ENCODE data around the gene THRSP. TPM values are rescaled to one million over a fixed set of nuclear protein-coding genes. Genes with fewer than 3 reads are reported as not detected.

Gene THRSP
- total RNA-seq, 4 donors from 2014 or later: 24.8 to 228 (median 81.8) TPM

GRCh38 chr11:78072455-78072854 lies 8.8 kb downstream of the THRSP start:
- TF ChIP-seq CTCF (IDR thresholded peaks at IDR 0.05; ENCODE audit: low read depth): no peak

DNA sequence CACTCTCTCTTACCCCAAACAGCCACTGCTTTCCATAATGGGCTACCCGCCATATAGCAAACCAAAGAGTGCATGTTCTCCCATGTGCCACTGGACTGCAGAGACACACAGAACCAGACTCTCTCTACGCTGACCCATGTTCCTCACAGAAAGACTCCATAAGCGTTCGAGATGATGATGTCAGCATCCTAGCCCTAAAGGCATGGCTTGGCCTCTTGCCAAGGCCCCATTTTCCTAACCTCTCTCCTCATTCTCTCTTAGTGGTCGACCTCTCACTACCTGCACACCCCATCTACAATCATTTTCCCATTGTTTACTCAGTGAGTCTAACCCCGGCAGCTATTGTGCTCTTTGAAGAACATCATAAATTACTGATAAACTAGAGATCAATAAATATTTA lies 11.1 kb downstream of the THRSP start:
- no peak for TF ChIP-seq CTCF (IDR thresholded peaks at IDR 0.05; ENCODE audit: low read depth)

DNA sequence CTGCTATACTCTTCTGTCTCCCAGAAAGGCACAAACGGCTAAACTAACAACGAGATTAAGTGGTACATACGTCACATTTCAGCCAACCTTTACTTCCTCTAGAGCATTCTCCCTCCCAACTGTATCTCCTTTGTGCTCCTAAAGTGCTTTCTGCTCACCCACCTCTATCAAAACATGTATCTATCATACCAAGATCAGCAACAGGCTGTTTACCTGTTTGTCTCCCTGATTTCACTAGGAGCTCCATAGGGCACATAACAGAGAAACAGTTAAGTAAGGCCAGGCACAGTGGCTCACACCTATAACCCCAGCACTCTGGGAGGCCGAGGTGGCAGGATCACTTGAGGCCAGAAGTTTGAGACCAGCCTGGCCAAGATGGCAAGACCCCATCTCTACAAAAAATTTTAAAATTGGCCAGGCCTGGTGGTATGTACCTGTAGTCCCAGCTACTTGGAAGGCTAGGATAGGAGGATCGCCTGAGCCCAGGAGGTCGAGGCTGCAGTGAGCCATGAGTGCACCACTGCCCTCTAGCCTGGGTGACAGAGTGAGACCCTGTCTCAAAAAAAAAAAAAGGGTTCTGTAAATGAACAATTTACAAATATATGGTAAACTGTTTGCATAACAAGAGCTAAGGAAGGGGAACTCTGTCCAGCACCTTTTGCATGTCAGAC lies 13.2 kb downstream of the THRSP start:
- TF ChIP-seq CTCF (IDR thresholded peaks at IDR 0.05; ENCODE audit: low read depth): no peak

GRCh38 chr11:78078218-78079167 lies 14.8 kb downstream of the THRSP start:
- TF ChIP-seq CTCF (IDR thresholded peaks at IDR 0.05; ENCODE audit: low read depth): no peak

- no peak for TF ChIP-seq CTCF (IDR thresholded peaks at IDR 0.05; ENCODE audit: low read depth)
Measured at GRCh38 chr11:78079232-78080083, 15.8 kb downstream of the THRSP start, which contains the start of gene NDUFC2. Gene NDUFC2 (minus strand): TSS chr11:78079862. CDS start chr11:78079744, 118 bp downstream.

DNA sequence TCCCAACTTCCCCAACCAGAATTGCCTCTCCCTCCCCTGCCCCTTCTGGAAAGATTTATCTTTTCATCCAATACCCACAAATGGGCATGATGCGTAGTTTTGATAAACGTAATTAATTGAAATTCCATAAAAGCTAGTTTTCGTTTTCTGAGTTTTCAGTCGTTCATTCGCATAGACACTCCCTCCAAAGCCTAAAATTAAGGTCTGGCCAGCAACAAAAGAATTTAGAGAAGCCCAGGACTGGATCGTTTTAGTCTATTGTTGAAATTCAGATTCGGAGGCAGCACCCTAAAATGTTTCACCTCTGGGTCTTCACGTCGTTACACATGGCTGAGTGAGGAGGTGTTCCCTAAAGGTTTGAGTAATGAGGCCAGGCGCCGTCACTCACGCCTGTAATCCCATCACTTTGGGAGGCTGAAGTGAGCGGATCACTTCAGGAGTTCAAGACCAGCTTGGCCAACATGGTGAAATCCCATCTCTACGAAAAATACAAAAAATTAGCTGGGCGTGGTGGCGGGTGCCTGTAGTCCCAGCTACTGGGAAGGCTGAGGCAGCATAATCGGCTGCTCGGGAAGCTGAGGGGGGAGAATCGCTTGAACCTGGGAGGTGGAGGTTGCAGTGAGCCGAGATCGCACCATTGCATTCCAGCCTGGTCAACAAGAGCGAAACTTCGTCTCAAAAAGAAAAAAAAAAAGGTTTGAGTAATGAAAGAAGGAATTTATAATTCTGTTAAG lies 16.6 kb downstream of the THRSP start:
- no peak for TF ChIP-seq CTCF (IDR thresholded peaks at IDR 0.05; ENCODE audit: low read depth)

Measured in subcutaneous adipose tissue (tissue), 4 donors.